Measurements from ENCODE around the gene RAI1. TPM values are rescaled to one million over a fixed set of nuclear protein-coding genes. Genes with fewer than 3 reads are reported as not detected.
A peak's percentile ranks its signal among the peaks of the same experiment; 100 is the strongest.

Gene RAI1
- total RNA-seq, 3 donors from 2014 or later, result 12.9 to 29.2 (median 17.0) TPM

GRCh38 chr17:17701112-17701511 lies 19.9 kb downstream of the RAI1 start:
- no peaks in the 10 kb centered on the region for H3K36me3 ChIP-seq (ENCODE audit: low read depth)
- no peak overlapping the region for H3K4me3 ChIP-seq
- intact Hi-C loops (cut with DNase I, micrococcal nuclease), result no loop called here
- DNase-seq (no peak), ATAC-seq (no peak)
- H3K9me3 ChIP-seq, result no peaks in the 10 kb centered on the region
- peaks cover 41% of the 10 kb centered on the region for H3K4me1 ChIP-seq (ENCODE audit: low read depth)
- TF ChIP-seq CTCF (IDR thresholded peaks at IDR 0.05), result no peak

DNA sequence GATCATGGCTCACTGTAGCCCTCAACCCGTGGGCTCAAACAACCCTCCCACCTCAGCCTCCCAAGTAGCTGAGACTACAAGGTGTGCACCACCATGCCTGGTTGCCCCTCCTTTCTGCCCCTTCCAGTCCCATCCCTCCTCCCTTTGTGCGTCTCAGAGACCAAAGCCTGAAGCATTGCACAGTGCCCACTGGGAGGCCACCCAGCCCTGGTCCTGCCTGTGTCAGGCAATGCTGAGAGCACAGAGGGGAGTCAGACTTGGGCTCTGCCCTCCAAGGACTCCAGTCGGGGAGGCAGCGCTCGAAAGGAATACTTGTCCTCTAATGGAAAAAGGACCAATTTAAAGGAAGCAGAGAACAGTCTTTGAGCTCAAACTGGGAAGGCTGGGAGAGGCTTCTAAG lies 20.4 kb downstream of the RAI1 start:
- intact Hi-C loops (cut with DNase I, micrococcal nuclease), result no loop called here
- DNase-seq (no peak), ATAC-seq (no peak)
- H3K4me1 ChIP-seq (ENCODE audit: low read depth), result peaks cover 37% of the 10 kb centered on the region
- no peak overlapping the region for H3K4me3 ChIP-seq
- TF ChIP-seq CTCF (IDR thresholded peaks at IDR 0.05), result no peak
- no peaks in the 10 kb centered on the region for H3K36me3 ChIP-seq (ENCODE audit: low read depth)
- no peaks in the 10 kb centered on the region for H3K9me3 ChIP-seq

DNA sequence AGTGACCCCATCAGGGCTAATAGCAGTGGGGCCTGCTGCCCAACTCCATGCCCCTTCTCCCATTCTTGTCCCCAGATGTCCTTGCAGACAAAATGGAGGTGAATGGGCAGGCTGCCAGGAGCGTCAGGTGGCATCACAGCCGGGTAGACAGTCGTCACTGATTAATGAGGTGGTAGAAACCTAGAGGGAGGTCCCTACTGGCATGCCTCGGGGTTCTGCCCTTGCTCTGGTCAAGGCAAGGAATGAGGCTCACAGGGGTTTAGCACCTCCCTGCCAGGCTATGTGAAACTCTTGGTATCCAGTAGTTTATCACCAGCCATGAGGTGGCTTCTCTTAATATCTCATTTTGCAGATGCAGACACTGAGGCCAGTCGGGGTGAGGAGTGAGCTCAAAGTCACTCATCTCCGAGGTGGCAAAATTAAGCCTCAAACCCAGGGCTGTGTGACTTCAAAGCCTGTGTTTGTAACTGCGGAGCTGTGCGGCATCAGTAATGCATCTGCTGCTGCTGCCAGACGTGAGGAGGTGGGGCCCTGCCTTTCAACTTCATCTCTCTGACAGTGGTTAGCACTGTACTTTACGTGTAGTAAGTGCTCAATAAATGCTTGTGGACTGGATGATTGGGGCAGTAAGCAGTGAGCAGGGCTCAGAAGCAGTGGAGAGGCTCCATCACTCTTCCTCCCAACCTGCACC lies 21.3 kb downstream of the RAI1 start:
- DNase-seq, result no peak
- ATAC-seq, result no peak
- Histone ChIP-seq H3K4me3 (no peak overlapping the region), H3K36me3 (ENCODE audit: low read depth) (no peaks in the 10 kb centered on the region), H3K9me3 (no peaks in the 10 kb centered on the region), H3K4me1 (ENCODE audit: low read depth) (peaks cover 28% of the 10 kb centered on the region)
- intact Hi-C loops (cut with DNase I, micrococcal nuclease), result no loop called here
- TF ChIP-seq CTCF (IDR thresholded peaks at IDR 0.05), result no peak

GRCh38 chr17:17703140-17703919 lies 22.1 kb downstream of the RAI1 start:
- ATAC-seq (peak; percentile 10), DNase-seq (no peak)
- Histone ChIP-seq H3K9me3 (no peaks in the 10 kb centered on the region), H3K4me1 (ENCODE audit: low read depth) (peaks cover 21% of the 10 kb centered on the region), H3K36me3 (ENCODE audit: low read depth) (no peaks in the 10 kb centered on the region), H3K4me3 (no peak overlapping the region)
- intact Hi-C loops (cut with DNase I, micrococcal nuclease), result no loop called here
- TF ChIP-seq CTCF (IDR thresholded peaks at IDR 0.05), result no peak

DNA sequence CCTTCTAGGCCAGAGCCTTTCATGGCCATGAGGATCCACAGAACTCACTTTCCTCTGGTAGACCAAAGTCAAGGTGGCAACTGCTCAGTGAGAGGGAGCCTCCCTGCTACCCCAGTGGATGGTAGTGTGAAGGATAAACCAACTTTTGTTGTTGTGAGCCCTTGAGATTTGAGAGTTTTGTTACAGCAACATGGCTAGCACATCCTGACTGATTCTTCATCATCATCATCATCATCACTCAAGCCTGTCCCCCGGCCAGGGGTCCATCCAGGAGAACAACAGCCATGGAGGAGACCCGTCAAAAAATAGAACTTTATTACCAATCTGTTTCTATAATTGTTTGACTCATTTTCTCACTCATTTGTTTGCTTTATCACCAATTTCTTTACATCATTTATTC lies 23.7 kb downstream of the RAI1 start:
- Histone ChIP-seq H3K36me3 (ENCODE audit: low read depth) (no peaks in the 10 kb centered on the region), H3K4me3 (no peak overlapping the region), H3K9me3 (no peaks in the 10 kb centered on the region), H3K4me1 (ENCODE audit: low read depth) (peaks cover 17% of the 10 kb centered on the region)
- no peak for ATAC-seq
- TF ChIP-seq CTCF (IDR thresholded peaks at IDR 0.05), result no peak
- intact Hi-C loops (cut with DNase I, micrococcal nuclease), result no loop called here
- DNase-seq, result no peak
